ENCODE data around the gene MLPH. TPM values are rescaled to one million over a fixed set of nuclear protein-coding genes. Genes with fewer than 3 reads are reported as not detected.

The MLPH gene
- total RNA-seq, 1 donor from 2014 or later, result 22.5 TPM

GRCh38 chr2:237497009-237497837, 10.2 kb downstream of the MLPH start:
- no peak for TF ChIP-seq CTCF (IDR thresholded peaks at IDR 0.05)
- Mint-ChIP-seq H3K36me3 (ENCODE audit: unreplicated experiment) (peaks cover 20% of the 10 kb centered on the region), H3K27me3 (ENCODE audit: unreplicated experiment) (no peaks in the 10 kb centered on the region), H3K27ac (ENCODE audit: unreplicated experiment) (no peak overlapping the region), H3K4me3 (ENCODE audit: unreplicated experiment) (no peak overlapping the region), H3K9me3 (ENCODE audit: unreplicated experiment) (no peaks in the 10 kb centered on the region), H3K4me1 (ENCODE audit: unreplicated experiment) (peaks cover 41% of the 10 kb centered on the region)
- DNase-seq (ENCODE audit: extremely low spot score, unreplicated experiment), result no peak

DNA sequence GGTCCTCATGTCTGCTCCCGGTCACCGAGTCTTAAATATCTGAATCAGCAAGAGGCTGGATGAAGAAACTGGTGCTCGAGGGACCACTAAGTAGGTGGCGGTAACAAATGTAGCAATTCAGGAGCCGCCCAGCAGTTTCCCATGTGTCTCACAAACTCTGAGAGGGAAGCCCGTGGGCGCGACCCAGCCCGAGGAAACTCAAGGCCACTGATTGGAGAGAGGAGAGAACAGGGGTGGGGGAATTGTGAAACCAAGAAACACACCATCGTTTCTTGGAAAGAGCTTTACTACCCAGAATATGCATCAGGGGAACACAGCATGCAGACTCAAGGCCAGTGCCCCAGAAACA, 10.8 kb downstream of the MLPH start:
- peaks cover 47% of the 10 kb centered on the region for H3K4me1 Mint-ChIP-seq (ENCODE audit: unreplicated experiment)
- TF ChIP-seq CTCF (IDR thresholded peaks at IDR 0.05), result no peak
- DNase-seq (ENCODE audit: extremely low spot score, unreplicated experiment), result no peak
- H3K27me3 Mint-ChIP-seq (ENCODE audit: unreplicated experiment), result no peaks in the 10 kb centered on the region
- H3K4me3 Mint-ChIP-seq (ENCODE audit: unreplicated experiment), result no peak overlapping the region
- no peaks in the 10 kb centered on the region for H3K9me3 Mint-ChIP-seq (ENCODE audit: unreplicated experiment)
- no peak overlapping the region for H3K27ac Mint-ChIP-seq (ENCODE audit: unreplicated experiment)
- peaks cover 20% of the 10 kb centered on the region for H3K36me3 Mint-ChIP-seq (ENCODE audit: unreplicated experiment)

DNA sequence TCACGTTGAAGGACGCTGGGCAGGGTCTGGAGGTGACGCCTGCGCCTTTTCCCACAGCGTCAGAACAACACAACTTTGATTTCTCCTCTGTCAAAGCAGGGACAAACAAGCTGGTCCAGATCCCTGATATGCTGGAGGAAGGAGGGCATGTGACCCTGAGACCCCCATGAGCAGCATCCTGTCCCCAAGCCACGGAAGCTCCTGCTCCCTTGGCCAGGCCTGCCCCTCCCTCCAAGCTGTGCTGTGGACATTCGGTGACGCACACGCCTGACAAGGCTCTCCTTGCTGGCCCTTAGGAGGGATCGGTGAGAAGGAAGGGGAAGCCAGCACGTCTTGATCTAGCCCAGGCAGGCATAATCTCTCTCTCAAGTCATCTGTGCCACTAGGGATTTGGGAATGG, 11.3 kb downstream of the MLPH start:
- Mint-ChIP-seq H3K4me1 (ENCODE audit: unreplicated experiment) (peaks cover 49% of the 10 kb centered on the region), H3K4me3 (ENCODE audit: unreplicated experiment) (no peak overlapping the region), H3K27me3 (ENCODE audit: unreplicated experiment) (no peaks in the 10 kb centered on the region), H3K36me3 (ENCODE audit: unreplicated experiment) (peaks cover 16% of the 10 kb centered on the region), H3K27ac (ENCODE audit: unreplicated experiment) (no peak overlapping the region), H3K9me3 (ENCODE audit: unreplicated experiment) (no peaks in the 10 kb centered on the region)
- no peak for TF ChIP-seq CTCF (IDR thresholded peaks at IDR 0.05)
- DNase-seq (ENCODE audit: extremely low spot score, unreplicated experiment), result no peak

DNA sequence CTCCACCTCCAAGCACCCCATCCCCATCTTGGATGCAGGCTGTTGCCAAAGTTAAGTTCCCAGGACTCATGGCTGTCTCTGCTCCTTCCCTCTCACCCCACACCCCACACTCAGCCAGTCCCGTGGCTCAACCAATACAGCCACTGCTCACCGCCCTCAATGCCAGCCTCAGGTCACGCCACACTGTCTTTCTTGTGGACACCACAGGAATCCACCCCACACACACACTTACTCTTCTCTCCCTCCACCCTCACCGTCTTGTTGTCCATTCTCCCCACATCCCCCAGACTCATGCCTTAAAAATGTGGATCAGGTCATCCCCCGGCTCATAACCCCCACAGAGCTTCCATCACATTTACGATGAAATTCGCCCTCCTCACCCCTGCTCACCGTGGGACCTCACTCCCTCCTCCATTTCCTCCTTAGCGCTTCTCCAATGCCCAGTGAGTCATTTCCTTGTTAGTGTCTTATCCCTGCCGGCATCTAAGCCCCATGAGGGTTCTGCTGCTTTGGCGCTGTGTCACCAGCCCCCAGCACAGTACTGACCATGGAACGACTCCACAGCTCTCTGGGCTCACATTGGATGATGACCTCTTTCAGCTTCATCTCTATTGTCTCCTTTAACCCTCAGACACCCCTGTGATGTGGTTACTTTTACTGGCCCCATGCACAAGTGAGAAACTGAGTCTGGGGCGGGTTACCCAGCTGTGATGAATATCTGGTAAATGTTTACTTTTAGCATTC, 13.8 kb downstream of the MLPH start:
- H3K4me1 Mint-ChIP-seq (ENCODE audit: unreplicated experiment), result peaks cover 50% of the 10 kb centered on the region
- peaks cover 14% of the 10 kb centered on the region for H3K36me3 Mint-ChIP-seq (ENCODE audit: unreplicated experiment)
- peak overlapping the region; percentile 97 for H3K27ac Mint-ChIP-seq (ENCODE audit: unreplicated experiment)
- TF ChIP-seq CTCF (IDR thresholded peaks at IDR 0.05), result no peak
- no peak for DNase-seq (ENCODE audit: extremely low spot score, unreplicated experiment)
- H3K9me3 Mint-ChIP-seq (ENCODE audit: unreplicated experiment), result no peaks in the 10 kb centered on the region
- H3K4me3 Mint-ChIP-seq (ENCODE audit: unreplicated experiment), result peak overlapping the region; percentile 53
- H3K27me3 Mint-ChIP-seq (ENCODE audit: unreplicated experiment), result no peaks in the 10 kb centered on the region

DNA sequence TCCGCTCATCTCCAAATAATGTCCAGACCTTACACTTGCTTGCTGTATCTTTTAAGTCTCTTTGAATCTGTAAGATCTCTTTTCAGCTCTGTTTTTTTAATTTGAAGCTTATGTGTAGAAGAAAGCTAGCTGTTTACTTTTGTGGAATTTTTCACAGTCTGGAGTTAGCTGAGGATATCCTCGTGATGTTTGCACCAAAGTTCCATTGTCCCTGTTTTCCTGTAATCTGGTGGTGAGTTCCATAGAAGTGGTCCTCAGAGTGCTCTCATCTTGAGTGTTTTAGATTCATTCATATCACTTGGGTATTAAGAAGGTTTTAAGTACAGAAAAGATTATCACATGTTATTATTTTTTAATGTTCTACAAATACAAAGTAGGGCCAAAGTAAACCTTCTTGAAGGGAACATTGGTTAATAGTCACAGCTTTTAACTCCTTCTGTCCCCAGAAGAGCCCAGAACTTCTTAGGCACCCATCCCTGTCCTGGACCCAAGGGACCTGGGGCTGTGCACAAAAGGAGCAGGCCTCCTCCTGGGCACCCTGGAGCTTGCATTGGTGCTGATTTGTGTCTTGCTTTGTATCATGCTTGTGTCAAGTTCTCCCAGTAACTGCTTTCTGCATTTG, 15.0 kb downstream of the MLPH start:
- DNase-seq (ENCODE audit: extremely low spot score, unreplicated experiment), result no peak
- Mint-ChIP-seq H3K9me3 (ENCODE audit: unreplicated experiment) (no peaks in the 10 kb centered on the region), H3K27ac (ENCODE audit: unreplicated experiment) (peak overlapping the region; percentile 89), H3K27me3 (ENCODE audit: unreplicated experiment) (no peaks in the 10 kb centered on the region), H3K36me3 (ENCODE audit: unreplicated experiment) (peaks cover 17% of the 10 kb centered on the region), H3K4me3 (ENCODE audit: unreplicated experiment) (no peak overlapping the region), H3K4me1 (ENCODE audit: unreplicated experiment) (peaks cover 46% of the 10 kb centered on the region)
- no peak for TF ChIP-seq CTCF (IDR thresholded peaks at IDR 0.05)

All from osteocyte (in vitro differentiated cells).